Progenitor cell of endocrine pancreas (in vitro differentiated cells): ENCODE results near the gene FAHD1. TPM values are rescaled to one million over a fixed set of nuclear protein-coding genes. Genes with fewer than 3 reads are reported as not detected.

Experiments
- DNase-seq: peaks from one replicate; pipeline ENCODE4 v3.0.0; 2021; ENCODE audit warnings: low spot score; ENCODE audit not compliant: unreplicated experiment
- H3K27ac Mint-ChIP-seq: 2 replicates; pipeline ENCODE4 v1.8.0; 2021; ENCODE audit warnings: mild to moderate bottlenecking, moderate library complexity, mixed read lengths
- H3K27me3 Mint-ChIP-seq: 2 replicates; pipeline ENCODE4 v1.8.0; 2021; ENCODE audit warnings: mixed read lengths
- H3K36me3 Mint-ChIP-seq: 2 replicates; pipeline ENCODE4 v1.8.0; 2022; ENCODE audit warnings: mixed read lengths; ENCODE audit not compliant: insufficient read depth
- H3K4me1 Mint-ChIP-seq: 2 replicates; pipeline ENCODE4 v1.8.0; 2021; ENCODE audit warnings: low read depth, mixed read lengths
- H3K4me3 Mint-ChIP-seq: 2 replicates; pipeline ENCODE4 v1.8.0; 2021; ENCODE audit warnings: low read depth, mild to moderate bottlenecking, moderate library complexity, mixed read lengths
- H3K9me3 Mint-ChIP-seq: 2 replicates; pipeline ENCODE4 v1.8.0; 2021; ENCODE audit warnings: low read depth, mixed read lengths
- CTCF ChIP-seq: fragments of 200-600 bp; sonication (generic); IDR thresholded peaks from one replicate; pipeline ENCODE4 v1.5.0; 2021; ENCODE audit warnings: antibody characterized with exemption, mild to moderate bottlenecking; ENCODE audit not compliant: unreplicated experiment
- total RNA-seq: library from RNA; stranded (reverse); gene quantifications from 2 replicates; pipeline ENCODE4 v1.2.1, GENCODE V29; 2021

The FAHD1 gene
- total RNA-seq, 1 donor from 2014 or later: 26.3 TPM

GRCh38 chr16:1819611-1820010 is 7.4 kb upstream of the FAHD1 start:
- Mint-ChIP-seq H3K4me3 (no peak overlapping the region), H3K27ac (no peak overlapping the region)
- no peak for TF ChIP-seq CTCF

GRCh38 chr16:1820096-1820945 is 6.7 kb upstream of the FAHD1 start:
- DNase-seq: no peak
- no peak overlapping the region for H3K4me3 Mint-ChIP-seq
- peaks cover 3% of the 10 kb centered on the region for H3K36me3 Mint-ChIP-seq
- H3K9me3 Mint-ChIP-seq: no peaks in the 10 kb centered on the region
- TF ChIP-seq CTCF: no peak
- no peaks in the 10 kb centered on the region for H3K27me3 Mint-ChIP-seq
- no peak overlapping the region for H3K27ac Mint-ChIP-seq
- peaks cover 5% of the 10 kb centered on the region for H3K4me1 Mint-ChIP-seq

More at GRCh38 chr16:1819611-1820010, 7.4 kb upstream of the FAHD1 start:
- Mint-ChIP-seq H3K27me3 (no peaks in the 10 kb centered on the region), H3K4me1 (peaks cover 3% of the 10 kb centered on the region), H3K9me3 (no peaks in the 10 kb centered on the region), H3K36me3 (peaks cover 7% of the 10 kb centered on the region)
- DNase-seq: no peak

GRCh38 chr16:1820946-1821290 is 6.1 kb upstream of the FAHD1 start:
- peaks cover 2% of the 10 kb centered on the region for H3K36me3 Mint-ChIP-seq
- DNase-seq: no peak
- H3K27me3 Mint-ChIP-seq: no peaks in the 10 kb centered on the region
- peaks cover 9% of the 10 kb centered on the region for H3K4me1 Mint-ChIP-seq
- no peak overlapping the region for H3K27ac Mint-ChIP-seq
- no peak overlapping the region for H3K4me3 Mint-ChIP-seq
- no peaks in the 10 kb centered on the region for H3K9me3 Mint-ChIP-seq
- TF ChIP-seq CTCF: no peak

GRCh38 chr16:1821861-1822611 is 5.0 kb upstream of the FAHD1 start:
- Mint-ChIP-seq H3K4me1 (peaks cover 9% of the 10 kb centered on the region), H3K9me3 (no peaks in the 10 kb centered on the region), H3K27me3 (no peaks in the 10 kb centered on the region), H3K4me3 (no peak overlapping the region), H3K36me3 (peaks cover 2% of the 10 kb centered on the region), H3K27ac (no peak overlapping the region)
- TF ChIP-seq CTCF: no peak
- no peak for DNase-seq

- no peaks in the 10 kb centered on the region for H3K9me3 Mint-ChIP-seq
- no peaks in the 10 kb centered on the region for H3K27me3 Mint-ChIP-seq
- H3K27ac Mint-ChIP-seq: no peak overlapping the region
- peaks cover 2% of the 10 kb centered on the region for H3K36me3 Mint-ChIP-seq
- TF ChIP-seq CTCF: no peak
- H3K4me3 Mint-ChIP-seq: no peak overlapping the region
- H3K4me1 Mint-ChIP-seq: peaks cover 14% of the 10 kb centered on the region
- DNase-seq: no peak
These were observed 4.2 kb upstream of the FAHD1 start for GRCh38 chr16:1822801-1823200.
